LNCAP (cell line): Measurements from ENCODE around the gene CYB5D1.

Source experiments
- CTCF ChIP-seq: fragments of 450-650 bp; IDR thresholded peaks from 2 replicates; pipeline ENCODE4 v1.5.1; 2017; ENCODE audit warnings: mild to moderate bottlenecking

CYB5D1 gene

GRCh38 chr17:7910281-7910680, 52.5 kb downstream of the CYB5D1 start:
- no peak for TF ChIP-seq CTCF

GRCh38 chr17:7910711-7911110, 52.9 kb downstream of the CYB5D1 start:
- no peak for TF ChIP-seq CTCF

GRCh38 chr17:7911116-7911515, 53.3 kb downstream of the CYB5D1 start:
- TF ChIP-seq CTCF: no peak
